Effector memory CD8-positive, alpha-beta T cell (primary cell): ENCODE data around the gene ZNF775.
A peak's percentile ranks its signal among the peaks of the same experiment; 100 is the strongest.

Experiments
- ATAC-seq: fragments of 150-1000 bp; cut with Tn5 transposase; replicated peaks from 2 replicates; pipeline ENCODE4 v1.10.0; 2021; ENCODE audit warnings: mild to moderate bottlenecking, moderate library complexity
- DNase-seq, 3 experiments: peaks; one replicate each; pipeline ENCODE4 v3.0.0; 2021
- H3K27ac Mint-ChIP-seq, 2 donors: one replicate each; pipeline ENCODE4 v1.8.0; 2022; ENCODE audit warnings: mild to moderate bottlenecking in 2 of 2, mixed read lengths in 2 of 2, moderate library complexity in 2 of 2
- H3K27me3 Mint-ChIP-seq, 2 donors: one replicate each; pipeline ENCODE4 v1.8.0; 2022; ENCODE audit warnings: mixed read lengths in 2 of 2
- H3K36me3 Mint-ChIP-seq: one replicate; pipeline ENCODE4 v1.8.0; 2022; ENCODE audit warnings: mild to moderate bottlenecking, moderate library complexity, mixed read lengths; ENCODE audit not compliant: insufficient read depth
- H3K4me1 Mint-ChIP-seq, 2 donors: one replicate each; pipeline ENCODE4 v1.8.0; 2022; ENCODE audit warnings: low read depth in 2 of 2, mixed read lengths in 2 of 2
- H3K4me3 Mint-ChIP-seq, 2 donors: one replicate each; pipeline ENCODE4 v1.8.0; 2022; ENCODE audit warnings: mild to moderate bottlenecking in 2 of 2, mixed read lengths in 2 of 2, moderate library complexity in 2 of 2
- H3K9me3 Mint-ChIP-seq, 2 donors: one replicate each; pipeline ENCODE4 v1.8.0; 2022; ENCODE audit warnings: mixed read lengths in 2 of 2

The ZNF775 gene

GRCh38 chr7:150406567-150407421 lies 27.7 kb downstream of the ZNF775 start:
- H3K4me1 Mint-ChIP-seq, result peaks cover 33 to 34% of the 10 kb centered on the region in 2 donors
- H3K27me3 Mint-ChIP-seq, result no peaks in the 10 kb centered on the region

GRCh38 chr7:150407588-150408392 lies 28.7 kb downstream of the ZNF775 start:
- Mint-ChIP-seq H3K36me3 (peaks cover 38% of the 10 kb centered on the region), H3K4me1 (peaks cover 31 to 35% of the 10 kb centered on the region in 2 donors), H3K27ac (peak overlapping the region; percentile 87 to 94), H3K9me3 (no peaks in the 10 kb centered on the region), H3K27me3 (no peaks in the 10 kb centered on the region), H3K4me3 (no peak overlapping the region)
- no peak for DNase-seq
- ATAC-seq, result no peak

More at GRCh38 chr7:150406567-150407421, 27.7 kb downstream of the ZNF775 start:
- Mint-ChIP-seq H3K27ac (peak overlapping the region; percentile 80), H3K4me3 (peak overlapping the region; percentile 92 to 96), H3K36me3 (peaks cover 36% of the 10 kb centered on the region), H3K9me3 (no peaks in the 10 kb centered on the region)
- peak; percentile 29 for ATAC-seq
- peak in 1 of 3 experiments; percentile 25 for DNase-seq

DNA sequence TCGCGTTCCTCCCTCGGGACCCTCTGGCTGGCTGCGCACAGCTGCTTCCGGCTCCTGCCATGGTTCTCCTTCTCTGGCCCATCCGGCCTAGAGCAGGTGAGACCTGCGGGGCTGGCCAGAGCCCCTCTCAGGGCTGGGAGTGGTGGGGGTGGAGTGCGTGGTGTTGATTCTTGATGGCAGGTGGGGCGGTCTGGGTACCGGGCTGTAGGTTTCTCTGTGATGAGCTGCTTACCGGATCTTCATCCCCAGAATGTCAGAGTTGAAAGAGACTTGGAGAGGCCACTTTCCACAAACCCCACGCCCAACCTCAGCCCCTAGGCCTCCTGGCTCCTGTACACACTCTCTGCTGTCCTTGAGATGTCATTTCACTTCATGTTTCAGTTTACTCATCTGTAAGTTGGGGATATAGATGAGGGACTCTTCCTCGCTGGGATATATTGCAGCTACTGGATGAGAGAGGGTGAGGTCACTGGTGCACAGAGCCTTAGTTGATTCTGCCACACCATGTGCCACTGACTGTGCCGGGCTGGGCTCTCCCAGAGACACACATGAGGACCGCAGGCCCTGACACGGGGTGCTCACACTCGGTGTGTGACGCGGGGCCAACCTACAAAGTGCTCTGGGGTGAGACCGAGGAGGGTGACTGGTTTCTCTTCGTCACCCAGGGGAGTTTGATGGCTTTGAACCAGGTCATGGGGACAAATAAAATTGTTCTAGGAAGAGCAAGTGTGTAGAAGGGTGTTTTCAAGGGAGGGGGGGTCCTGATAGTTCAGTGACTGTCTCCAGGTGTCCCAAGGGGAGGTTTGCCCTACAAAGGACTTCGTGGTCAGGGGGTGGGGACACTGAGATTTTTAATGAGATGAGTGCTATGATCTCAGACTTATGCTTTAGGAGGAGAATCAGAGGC lies 29.5 kb downstream of the ZNF775 start:
- ATAC-seq, result no peak
- DNase-seq, result no peak
- Mint-ChIP-seq H3K27ac (peak overlapping the region; percentile 87 to 94), H3K27me3 (no peaks in the 10 kb centered on the region), H3K9me3 (no peaks in the 10 kb centered on the region), H3K4me1 (peaks cover 31 to 33% of the 10 kb centered on the region in 2 donors), H3K4me3 (peak overlapping the region in 1 of 2 donors; percentile 13), H3K36me3 (peaks cover 38% of the 10 kb centered on the region)

DNA sequence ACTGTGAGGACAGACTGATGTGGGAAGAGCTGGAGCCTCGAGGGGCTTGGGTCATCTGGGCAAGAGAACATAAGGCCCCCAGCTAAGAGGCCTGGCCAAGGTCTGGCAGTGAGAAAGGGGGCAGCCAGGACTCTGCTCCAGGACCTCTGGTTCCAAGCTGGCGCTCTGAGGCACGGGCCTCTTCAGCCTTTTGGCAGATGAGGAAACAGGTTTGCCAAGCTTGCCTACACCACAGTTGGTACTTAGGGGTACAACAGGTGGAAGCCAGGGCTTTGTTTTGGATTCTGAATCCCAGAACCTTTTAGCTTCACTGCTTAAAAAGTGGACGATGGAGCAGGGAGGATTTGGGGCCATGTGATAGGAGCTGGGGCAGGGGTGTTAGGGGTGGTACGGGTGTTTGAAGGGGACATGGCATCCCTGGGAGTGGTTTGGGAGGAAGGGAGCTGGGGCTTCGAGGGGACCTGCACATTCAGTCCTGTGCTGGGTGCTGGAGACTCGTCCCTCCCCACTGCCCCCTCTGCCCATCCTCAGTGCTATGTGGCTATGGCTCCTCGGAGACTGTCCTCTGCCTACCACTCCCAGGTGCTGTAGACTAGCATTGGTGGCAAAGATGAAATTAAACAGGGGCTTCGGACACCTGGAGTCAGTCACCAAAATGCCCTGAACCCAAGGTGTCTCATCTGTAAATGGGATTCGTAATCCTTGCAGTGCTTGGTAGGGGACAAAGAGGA lies 30.3 kb downstream of the ZNF775 start:
- H3K27ac Mint-ChIP-seq, result peak overlapping the region; percentile 87 to 94
- H3K4me1 Mint-ChIP-seq, result peaks cover 25 to 27% of the 10 kb centered on the region in 2 donors
- H3K4me3 Mint-ChIP-seq, result no peak overlapping the region
- no peaks in the 10 kb centered on the region for H3K9me3 Mint-ChIP-seq
- no peak for ATAC-seq
- peaks cover 34% of the 10 kb centered on the region for H3K36me3 Mint-ChIP-seq
- no peaks in the 10 kb centered on the region for H3K27me3 Mint-ChIP-seq
- no peak for DNase-seq

DNA sequence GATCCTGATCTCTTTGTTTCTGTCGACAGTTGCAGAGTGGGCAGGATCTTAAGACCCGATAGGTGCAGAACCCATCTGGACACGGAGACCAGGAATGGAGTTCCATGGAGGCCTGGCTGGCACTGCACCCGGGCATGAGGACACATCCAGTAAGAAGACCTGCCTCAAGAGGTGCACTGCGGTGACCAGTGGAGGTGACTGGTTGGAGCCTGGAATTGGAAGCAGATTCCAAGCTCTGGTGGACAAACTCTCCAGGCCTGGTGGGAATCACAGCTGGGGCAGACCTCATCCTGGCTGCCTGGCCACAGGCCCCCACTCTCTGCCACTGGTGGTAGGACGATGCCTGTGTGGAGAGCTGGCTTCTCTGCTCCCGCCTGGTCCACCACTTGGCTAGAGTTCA lies 31.0 kb downstream of the ZNF775 start:
- no peak for DNase-seq
- H3K36me3 Mint-ChIP-seq, result peaks cover 28% of the 10 kb centered on the region
- H3K27me3 Mint-ChIP-seq, result no peaks in the 10 kb centered on the region
- no peak overlapping the region for H3K4me3 Mint-ChIP-seq
- H3K27ac Mint-ChIP-seq, result no peak overlapping the region
- ATAC-seq, result no peak
- H3K4me1 Mint-ChIP-seq, result peaks cover 22 to 24% of the 10 kb centered on the region in 2 donors
- no peaks in the 10 kb centered on the region for H3K9me3 Mint-ChIP-seq

- H3K4me1 Mint-ChIP-seq, result peaks cover 19 to 21% of the 10 kb centered on the region in 2 donors
Observed at GRCh38 chr7:150410680-150411346, 31.7 kb downstream of the ZNF775 start.

GRCh38 chr7:150411606-150412005 lies 32.5 kb downstream of the ZNF775 start:
- ATAC-seq (no peak), DNase-seq (no peak)
- Mint-ChIP-seq H3K9me3 (no peaks in the 10 kb centered on the region), H3K4me3 (no peak overlapping the region), H3K27ac (peak overlapping the region in 1 of 2 donors; percentile 38), H3K27me3 (no peaks in the 10 kb centered on the region), H3K4me1 (peaks cover 11 to 14% of the 10 kb centered on the region in 2 donors), H3K36me3 (peaks cover 22% of the 10 kb centered on the region)

More at GRCh38 chr7:150410680-150411346, 31.7 kb downstream of the ZNF775 start:
- H3K36me3 Mint-ChIP-seq, result peaks cover 24% of the 10 kb centered on the region
- peak overlapping the region in 1 of 2 donors; percentile 60 for H3K27ac Mint-ChIP-seq
- no peak overlapping the region for H3K4me3 Mint-ChIP-seq
- ATAC-seq (no peak), DNase-seq (no peak)
- no peaks in the 10 kb centered on the region for H3K9me3 Mint-ChIP-seq
- H3K27me3 Mint-ChIP-seq, result no peaks in the 10 kb centered on the region

- H3K27ac Mint-ChIP-seq, result peak overlapping the region in 1 of 2 donors; percentile 38
- no peak for DNase-seq
- no peak for ATAC-seq
- no peak overlapping the region for H3K4me3 Mint-ChIP-seq
- H3K36me3 Mint-ChIP-seq, result peaks cover 22% of the 10 kb centered on the region
- H3K27me3 Mint-ChIP-seq, result no peaks in the 10 kb centered on the region
- H3K4me1 Mint-ChIP-seq, result peaks cover 8 to 11% of the 10 kb centered on the region in 2 donors
- no peaks in the 10 kb centered on the region for H3K9me3 Mint-ChIP-seq
Observed at GRCh38 chr7:150412016-150412415, 32.9 kb downstream of the ZNF775 start.

GRCh38 chr7:150412518-150413488 lies 33.7 kb downstream of the ZNF775 start:
- H3K27ac Mint-ChIP-seq, result peak overlapping the region in 1 of 2 donors; percentile 22
- H3K27me3 Mint-ChIP-seq, result no peaks in the 10 kb centered on the region
- no peak for ATAC-seq

DNA sequence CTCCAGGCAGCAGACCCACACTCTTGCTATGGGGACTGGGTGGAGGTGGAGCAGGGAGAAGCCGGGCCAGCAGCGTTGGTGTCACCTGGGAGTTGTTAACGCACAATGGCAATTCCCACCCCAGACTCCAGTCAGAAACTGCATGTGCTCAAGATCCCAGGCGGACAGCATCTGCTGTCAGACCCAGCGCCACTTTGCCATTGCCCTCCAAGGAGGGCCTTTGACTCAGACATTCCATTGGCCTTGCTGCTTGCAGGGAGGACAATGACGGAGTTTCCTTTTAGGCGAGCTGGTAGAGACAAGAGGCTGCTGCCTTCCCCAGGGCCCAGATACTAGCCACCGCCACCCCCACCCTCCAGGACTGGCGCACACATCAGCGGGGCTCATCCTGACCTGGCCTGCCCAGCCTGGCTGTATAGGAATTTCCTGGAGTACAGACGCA lies 34.5 kb downstream of the ZNF775 start:
- H3K27ac Mint-ChIP-seq, result peak overlapping the region in 1 of 2 donors; percentile 42
- no peaks in the 10 kb centered on the region for H3K27me3 Mint-ChIP-seq
- H3K9me3 Mint-ChIP-seq, result no peaks in the 10 kb centered on the region

More at GRCh38 chr7:150412518-150413488, 33.7 kb downstream of the ZNF775 start:
- peaks cover 5 to 9% of the 10 kb centered on the region in 2 donors for H3K4me1 Mint-ChIP-seq
- DNase-seq, result no peak
- H3K36me3 Mint-ChIP-seq, result peaks cover 22% of the 10 kb centered on the region
- no peak overlapping the region for H3K4me3 Mint-ChIP-seq
- no peaks in the 10 kb centered on the region for H3K9me3 Mint-ChIP-seq

More for the DNA sequence above, 34.5 kb downstream of the ZNF775 start:
- Mint-ChIP-seq H3K4me1 (peaks cover 3 to 7% of the 10 kb centered on the region in 2 donors), H3K4me3 (no peak overlapping the region), H3K36me3 (peaks cover 16% of the 10 kb centered on the region)
- no peak for DNase-seq
- no peak for ATAC-seq
